Stimulated activated CD8-positive, alpha-beta memory T cell treated with anti-CD3 and anti-CD28 coated beads, Interleukin-7, amount 100 ng/mL, for 4 hours (primary cell): ENCODE data around the gene NUAK2.
A peak's percentile ranks its signal among the peaks of the same experiment; 100 is the strongest.

Experiments
- DNase-seq, 2 donors: peaks; one replicate each; pipeline ENCODE4 v3.0.0-alpha.2; 2020; ENCODE audit warnings: low read depth in 2 of 2

NUAK2 gene

DNA sequence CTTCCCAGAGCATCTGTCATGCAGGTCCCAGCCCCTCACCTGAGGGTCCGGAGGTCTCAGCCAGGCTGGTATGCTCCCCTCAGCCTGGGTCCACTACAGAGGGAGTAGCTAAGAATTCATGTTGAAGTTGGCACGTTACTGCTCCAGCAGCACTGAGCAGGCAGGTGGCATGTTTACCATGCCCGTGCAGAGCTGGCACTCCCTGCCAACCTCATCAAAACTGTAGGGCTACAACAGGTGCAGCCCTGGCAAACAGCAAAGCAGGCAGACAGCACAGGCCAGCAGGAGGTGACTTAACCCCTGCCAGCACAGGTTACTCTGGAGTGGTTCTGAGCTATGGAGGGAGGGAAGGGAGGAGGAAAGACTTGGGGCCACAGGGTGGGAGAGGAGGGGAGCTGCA is 46.4 kb downstream of the NUAK2 start:
- DNase-seq: no peak

DNA sequence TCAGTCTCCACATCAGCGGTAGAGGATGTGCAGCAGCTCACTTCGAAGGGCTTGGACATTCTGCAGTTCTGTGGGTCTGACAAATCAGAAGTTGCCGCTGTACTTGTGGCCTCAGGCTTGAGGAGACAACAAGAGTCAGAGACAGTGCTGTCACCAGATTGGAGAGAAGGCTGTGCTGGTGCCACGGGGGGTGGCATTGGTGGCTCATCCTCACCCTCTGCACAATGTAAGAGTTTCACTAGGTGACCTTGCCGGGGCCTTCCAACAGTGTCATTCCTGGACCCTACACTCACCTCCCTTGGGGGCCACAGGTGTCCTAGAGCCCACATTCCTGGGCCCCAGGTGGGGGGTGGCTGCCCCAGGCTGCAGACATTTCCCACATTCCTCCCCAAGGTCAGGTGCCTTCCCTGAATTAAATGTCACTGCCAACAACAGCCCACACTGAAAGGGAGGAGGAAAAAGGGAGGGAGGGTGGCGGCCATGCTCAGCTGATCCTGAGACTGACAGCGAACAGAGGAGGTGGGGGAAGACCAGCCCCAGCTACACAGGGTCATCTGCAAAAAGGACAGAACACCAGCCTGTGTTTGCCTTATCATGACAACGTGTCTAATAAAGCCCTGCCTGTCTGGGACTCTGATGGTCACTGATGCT is 47.4 kb downstream of the NUAK2 start:
- DNase-seq: no peak

DNA sequence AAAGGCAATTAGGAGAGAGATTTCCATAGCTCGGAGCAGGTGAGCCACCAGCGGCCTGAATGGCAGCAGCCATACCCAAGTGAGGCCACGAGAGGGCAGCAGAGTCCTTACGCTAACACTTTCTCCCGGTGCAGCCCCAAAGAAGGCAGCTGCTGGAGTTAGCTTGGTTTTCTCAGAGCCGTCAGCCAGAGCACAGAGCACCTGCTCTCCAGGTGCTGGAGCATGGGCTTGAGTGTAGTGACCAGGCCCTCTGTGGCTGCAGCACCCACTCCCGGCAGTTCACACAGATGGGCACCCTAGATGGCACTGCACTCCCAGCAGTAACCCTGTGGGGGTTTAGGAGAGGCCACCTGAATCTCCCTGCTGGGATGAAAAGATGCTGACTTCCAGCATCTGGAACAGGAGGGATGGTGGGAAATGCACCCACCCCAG is 48.0 kb downstream of the NUAK2 start:
- peak; percentile 69 to 75 for DNase-seq

DNA sequence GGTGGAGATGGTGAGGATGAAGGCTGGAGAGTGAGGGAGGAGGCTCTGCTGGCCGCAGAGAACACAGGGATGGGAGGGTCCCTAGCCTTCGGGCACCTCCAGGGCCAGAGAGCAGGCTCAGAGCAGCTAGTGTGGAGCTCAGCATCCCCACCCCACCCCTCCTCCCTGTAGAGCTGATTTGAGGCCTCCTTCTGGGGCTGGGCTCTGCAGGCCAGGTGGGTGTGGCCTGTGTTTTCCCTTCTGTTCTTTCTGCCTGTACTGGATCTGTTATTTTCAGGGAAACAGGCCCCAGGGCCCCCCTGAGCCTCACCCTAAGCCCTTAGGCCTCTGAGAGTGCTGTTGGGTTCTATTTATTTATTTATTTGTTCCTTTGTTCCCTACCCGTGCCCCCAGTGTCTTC is 49.0 kb downstream of the NUAK2 start:
- DNase-seq: no peak

DNA sequence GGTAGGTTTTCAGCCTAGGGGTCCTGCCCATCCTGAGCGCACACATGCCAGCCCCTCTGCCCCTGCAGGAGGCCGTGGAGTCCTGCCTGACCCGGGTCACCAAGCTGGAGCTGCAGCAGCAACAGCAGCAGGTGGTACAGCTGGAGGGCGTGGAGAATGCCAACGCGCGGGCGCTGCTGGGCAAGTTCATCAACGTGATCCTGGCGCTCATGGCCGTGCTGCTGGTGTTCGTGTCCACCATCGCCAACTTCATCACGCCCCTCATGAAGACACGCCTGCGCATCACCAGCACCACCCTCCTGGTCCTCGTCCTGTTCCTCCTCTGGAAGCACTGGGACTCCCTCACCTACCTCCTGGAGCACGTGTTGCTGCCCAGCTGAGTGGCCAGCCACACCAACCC is 49.8 kb downstream of the NUAK2 start:
- no peak for DNase-seq

DNA sequence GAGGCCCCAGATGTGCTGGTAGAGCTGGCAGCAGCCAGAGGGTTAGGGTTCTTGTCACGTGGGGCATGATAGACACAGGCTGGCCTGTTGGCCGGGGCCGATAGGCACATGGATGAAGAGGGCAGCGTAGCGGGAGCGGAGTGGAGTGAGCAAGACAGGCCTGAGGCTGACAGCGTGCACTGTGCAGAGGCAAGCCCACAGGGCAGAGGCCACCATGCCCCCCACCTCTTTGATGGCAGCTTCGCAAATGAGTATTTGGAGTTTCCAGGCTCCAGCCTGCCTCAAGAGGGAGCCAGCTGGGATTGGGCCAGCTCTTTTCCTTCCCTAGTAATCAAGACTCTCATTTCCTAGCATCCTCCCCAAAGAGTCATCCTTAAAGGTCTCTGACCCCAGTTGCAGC is 50.3 kb downstream of the NUAK2 start:
- no peak for DNase-seq

DNA sequence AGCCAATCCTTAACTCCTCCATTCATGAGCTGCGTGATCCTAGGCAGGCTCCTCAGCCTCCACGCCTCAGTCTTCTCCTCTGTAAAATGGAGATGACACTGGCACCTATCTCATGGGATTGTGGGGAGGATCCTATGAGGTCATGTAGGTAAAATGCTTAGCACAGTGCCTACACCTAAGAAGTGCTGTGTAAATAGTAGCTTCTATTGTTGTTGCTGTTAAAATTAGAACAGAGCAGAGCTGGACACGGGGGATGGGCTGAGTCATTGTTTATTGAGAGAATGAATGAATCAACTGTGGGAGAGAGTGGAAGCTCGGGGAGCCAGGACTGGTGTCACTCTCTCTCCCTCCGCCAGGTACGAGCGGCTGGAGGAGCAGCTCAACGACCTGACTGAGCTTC is 50.8 kb downstream of the NUAK2 start:
- DNase-seq: no peak

DNA sequence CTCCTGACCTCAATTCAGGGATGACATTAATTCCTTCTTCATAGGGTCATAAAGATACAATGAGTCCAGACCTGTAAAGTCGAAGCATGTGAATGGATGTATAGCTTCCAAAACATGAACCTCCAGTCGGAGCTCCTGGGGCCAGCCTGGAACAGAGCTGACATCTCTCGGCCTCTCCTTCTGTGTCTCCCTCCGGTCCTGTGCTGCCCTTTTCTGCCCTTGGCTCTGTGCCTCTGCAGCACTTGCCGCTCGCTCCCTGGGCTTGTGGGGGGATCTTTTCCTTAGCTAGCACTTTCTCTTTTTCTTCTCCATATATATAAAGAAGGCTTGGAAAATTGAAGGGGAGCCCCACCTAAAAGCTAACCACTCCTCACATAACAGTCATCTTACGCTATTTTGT is 51.3 kb downstream of the NUAK2 start:
- no peak for DNase-seq

DNA sequence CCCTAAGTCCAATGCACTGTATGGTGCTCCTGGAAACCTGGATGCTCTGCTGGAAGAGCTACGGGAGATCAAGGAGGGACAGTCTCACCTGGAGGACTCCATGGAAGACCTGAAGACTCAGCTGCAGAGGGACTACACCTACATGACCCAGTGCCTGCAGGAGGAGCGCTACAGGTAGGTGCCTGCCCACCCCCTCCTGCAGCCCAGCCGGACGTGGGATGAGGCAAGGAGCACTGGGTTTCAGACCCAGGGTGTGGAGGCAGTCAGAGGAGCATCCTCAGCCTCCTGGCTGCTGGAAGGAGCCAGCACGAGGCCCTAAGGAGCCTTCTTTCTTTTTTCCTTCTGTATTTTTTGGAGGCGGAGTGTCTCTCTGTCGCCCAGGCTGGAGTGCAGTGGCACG is 51.8 kb downstream of the NUAK2 start:
- no peak for DNase-seq

DNA sequence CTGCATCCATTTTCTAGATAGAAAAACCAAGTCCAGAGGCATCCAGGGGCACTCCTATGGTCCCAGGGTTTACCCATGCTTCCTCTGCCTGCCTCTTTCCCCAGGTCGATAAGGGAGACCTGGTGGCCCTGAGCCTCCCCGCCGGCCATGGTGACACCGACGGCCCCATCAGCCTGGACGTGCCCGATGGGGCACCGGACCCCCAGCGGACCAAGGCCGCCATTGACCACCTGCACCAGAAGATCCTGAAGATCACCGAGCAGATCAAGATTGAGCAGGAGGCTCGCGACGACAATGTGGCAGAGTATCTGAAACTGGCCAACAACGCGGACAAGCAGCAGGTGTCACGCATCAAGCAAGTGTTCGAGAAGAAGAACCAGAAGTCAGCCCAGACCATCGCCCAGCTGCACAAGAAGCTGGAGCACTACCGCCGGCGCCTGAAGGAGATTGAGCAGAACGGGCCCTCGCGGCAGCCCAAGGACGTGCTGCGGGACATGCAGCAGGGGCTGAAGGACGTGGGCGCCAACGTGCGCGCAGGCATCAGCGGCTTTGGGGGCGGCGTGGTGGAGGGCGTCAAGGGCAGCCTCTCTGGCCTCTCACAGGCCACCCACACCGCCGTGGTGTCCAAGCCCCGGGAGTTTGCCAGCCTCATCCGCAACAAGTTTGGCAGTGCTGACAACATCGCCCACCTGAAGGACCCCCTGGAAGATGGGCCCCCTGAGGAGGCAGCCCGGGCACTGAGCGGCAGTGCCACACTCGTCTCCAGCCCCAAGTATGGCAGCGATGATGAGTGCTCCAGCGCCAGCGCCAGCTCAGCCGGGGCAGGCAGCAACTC is 52.5 kb downstream of the NUAK2 start:
- DNase-seq: no peak

DNA sequence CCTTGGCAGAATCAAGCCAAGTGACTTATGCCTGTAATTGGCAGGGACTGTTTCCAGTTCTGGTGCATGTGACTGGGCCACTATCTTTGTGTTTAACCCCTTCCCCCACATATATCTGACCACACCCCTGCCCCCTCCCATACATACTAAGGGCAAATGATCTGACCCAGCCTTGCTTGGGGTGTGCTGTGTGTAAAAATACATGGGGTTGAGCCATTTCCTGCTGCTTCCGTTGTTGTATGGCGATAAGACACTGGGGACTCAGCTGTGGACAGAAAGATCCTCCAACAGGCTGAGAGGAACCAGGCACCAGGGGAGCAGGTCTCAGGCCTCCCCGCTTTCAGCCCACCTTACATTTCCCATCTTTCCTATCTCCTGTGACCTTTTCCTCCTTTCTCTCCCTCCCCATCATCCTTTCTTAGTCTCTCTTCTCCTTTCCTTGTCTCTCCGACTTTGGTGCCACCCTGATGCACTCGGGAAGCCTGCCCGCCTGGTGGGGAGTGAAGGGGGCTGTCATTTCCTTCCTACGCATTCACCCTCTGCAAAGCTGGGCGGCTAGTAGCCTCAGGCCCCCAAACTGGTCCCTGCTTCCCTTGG is 54.1 kb downstream of the NUAK2 start:
- no peak for DNase-seq

DNA sequence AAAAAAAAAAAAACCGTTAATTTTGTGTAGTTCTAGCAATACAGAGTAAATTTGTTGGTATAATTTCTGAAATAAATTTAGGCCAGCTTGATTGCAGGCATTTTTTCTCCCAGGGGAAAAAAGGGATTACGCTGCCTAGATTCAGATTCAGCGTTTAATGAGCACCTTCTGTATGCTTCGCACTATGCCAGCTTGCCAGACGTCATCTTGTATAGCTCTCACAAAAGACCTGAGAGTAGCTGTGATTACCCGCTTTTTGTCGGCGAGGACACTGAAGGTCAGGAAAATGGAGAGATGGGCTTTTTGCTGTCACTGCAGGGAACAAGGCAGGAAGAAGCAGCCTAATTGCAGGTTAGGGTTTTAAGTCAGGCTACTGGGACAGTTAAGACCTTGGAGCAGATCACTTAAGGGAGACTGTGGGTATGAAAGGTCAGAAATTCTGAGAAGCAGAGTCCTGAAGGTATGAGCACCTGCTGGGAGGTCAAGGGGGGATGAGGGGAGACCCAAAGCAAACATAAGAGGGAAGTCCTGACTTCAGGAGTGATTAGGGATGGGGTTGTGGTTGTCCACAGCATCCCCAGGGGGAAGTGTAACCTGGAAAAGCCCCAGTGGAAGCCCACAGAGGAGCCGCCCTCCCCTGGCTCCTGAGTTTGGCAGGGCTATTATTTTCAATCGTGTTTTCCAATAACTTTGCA is 54.8 kb downstream of the NUAK2 start:
- DNase-seq: no peak

DNA sequence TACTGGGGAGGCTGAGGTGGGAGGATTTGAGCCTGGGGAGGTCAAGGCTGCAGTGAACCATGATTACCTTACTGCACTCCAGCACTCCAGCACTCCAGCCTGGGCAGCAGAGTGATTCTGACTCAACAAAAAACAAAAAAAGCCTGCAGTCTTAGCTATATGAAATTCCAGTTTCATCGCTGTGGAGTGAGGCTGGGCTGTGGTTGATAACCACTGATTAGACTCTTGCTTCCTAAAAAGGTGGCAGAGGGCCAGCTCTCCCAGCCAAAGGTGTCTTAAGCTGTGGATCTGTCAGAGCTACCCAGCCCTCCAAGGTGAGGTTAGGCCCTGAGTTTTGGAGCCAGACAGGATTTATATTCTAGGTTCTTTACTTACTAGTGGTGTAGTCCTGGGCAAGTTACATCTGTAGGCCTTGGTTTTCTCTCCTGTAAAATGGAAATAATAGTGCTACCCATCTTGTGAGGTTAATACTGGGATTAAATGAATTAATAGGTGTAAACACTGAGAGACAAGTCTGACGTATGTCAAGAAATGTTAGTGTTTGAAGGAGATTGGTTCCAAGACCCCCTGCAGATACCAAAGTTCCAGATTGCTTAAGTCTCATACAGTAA is 57.9 kb downstream of the NUAK2 start:
- DNase-seq: no peak

DNA sequence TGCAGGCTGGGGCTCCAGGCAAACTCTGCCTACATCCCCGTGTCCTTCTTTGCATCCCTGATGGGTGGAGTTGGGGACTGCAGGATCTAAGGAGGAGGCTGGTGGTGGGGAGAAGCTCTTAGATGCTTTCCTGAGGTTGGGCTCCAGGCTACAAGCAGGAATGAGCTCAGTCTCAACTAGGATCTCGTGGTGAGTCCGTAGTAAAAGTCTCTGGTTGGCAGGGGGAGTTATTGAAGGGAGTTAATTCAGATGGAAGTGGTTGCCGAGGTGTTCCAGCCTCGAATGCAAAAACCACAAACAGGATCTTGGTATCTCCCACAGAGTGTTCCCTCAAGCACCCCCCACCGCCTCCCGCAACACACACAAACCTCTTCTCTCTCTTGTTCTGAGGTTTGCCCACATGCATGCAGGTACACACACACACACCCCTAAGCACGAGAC is 58.8 kb downstream of the NUAK2 start:
- DNase-seq: no peak

DNA sequence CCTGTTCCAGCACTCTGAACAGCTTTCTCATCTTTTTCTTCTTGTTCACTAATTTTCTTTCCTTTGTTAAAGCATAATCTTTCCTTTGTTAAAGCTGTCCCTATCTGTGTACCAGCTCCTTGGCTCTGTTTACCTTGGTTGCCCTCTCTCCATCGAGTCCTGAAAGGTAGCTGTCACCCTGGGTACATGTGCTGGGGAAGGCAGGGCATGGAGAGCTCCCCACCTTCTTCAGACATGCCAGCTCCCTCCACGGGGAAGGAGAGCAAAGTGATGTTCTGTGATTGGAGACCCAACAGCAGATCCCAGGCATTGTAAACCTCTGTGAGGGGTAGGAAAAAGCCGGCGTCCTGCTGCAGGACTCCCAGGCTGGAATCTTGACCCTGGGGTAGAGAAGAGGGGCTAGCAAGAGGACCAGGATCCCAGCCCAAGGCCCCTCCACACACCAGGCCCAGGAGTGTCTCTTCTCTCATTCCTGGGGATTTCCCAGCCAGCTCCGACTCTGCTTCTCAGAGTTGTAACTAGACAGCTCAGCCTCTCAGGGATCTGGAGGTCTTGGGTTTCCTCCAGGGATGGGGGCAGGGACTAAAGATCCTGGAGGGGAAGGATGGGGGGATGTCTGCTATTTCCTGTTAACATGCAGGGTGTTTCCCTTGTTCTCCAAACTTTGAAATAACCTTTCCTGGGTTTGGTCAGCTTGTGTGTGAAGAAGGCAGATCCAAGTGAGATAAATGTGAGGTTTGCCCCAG is 59.4 kb downstream of the NUAK2 start:
- no peak for DNase-seq

DNA sequence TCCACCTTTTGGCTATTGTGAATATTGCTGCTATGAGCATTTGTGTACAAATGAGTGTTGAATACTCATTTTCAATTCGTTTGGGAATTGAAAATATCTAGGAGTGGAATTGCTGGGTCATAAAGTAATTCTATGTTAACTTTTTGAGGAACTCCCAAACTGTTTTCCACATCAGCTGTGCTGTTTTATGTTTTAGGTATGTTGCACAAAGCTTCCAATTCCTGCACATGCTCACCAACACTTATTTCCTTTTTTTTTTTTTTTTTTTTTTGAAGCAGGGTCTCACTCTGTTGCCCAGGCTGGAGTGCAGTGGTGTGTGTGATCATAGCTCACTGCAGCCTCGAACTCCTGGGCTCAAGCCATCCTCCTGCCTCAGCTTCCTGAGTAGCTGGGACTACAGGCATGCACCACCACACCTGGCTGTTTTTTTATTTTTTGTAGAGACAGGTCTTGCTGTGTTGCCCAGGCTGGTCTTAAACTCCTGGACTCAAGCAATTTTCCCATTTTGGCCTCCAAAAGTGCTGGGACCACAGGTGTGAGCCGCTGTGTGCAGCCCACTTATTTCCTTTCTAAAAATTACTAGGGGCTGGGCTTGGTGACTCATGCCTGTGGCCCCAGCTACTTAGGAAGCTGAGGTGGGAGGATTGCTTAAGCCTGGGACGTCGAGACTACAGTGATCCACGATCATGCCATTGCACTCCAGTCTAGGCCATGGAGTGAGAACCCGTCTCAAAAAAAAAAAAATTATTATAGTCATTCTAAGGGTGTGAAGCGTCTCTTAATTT is 60.4 kb downstream of the NUAK2 start:
- no peak for DNase-seq

DNA sequence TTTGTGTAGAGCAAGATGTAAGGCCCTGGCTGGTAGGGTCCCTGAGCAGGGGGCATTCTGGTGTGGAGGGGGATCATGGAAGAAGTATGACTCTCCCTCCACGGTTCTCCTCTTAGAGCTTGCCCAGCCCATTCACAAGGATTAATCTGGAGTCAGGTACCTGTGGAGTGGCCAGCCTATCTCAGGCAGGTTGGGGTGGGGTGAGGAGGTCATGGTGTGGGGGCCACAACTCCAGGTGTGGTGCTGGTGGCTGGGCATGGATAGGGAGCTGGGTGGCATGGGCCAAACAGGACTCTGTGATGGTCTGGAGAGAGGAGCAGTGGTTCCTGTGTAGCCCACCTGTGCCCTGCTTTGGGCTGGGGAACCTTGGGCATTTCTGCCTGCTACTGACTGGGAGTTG is 61.5 kb downstream of the NUAK2 start:
- no peak for DNase-seq

DNA sequence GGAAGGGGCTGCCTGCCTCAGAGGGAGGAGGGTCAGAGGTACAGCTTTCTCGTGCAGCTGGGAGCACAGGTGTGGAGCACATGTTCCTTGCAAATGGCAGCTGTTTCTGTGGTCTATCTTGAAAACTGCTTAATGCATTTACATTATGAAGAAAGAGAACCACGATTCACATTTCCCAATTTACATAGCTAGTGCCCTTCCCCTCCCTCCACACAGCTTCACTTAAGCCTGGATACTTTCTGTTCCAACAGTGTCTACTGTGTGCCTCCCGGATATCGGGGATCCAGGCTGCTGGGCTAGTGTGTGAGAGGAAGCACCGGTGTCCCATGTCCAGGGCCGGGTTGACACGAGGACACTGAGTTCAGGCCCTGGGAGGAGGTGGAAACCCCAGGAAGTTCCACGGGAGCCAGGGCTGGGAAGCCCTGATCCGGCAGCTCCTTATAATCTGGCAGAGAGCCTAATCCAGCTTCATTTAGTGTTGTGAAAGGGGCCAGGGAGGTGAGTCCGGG is 62.2 kb downstream of the NUAK2 start:
- no peak for DNase-seq

DNA sequence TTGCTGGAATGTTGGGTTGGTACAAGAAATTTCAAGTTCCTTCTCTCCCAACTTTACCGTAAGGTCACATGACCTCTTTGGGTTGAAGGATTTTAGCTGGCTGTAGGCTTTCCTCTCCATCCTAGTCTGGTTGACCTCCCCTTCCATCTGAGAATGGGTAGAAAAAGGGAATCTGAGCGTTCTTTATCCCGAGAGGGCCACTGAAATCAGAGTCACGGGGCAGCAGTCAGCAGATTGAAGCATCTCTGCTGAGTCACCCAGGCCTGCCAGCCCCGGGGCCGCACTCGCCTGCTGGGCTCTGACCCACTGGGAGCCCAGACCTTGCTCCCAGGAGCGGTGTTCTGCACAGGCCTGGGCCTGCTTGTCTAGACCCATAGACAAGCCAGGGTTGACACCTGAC is 62.8 kb downstream of the NUAK2 start:
- no peak for DNase-seq

DNA sequence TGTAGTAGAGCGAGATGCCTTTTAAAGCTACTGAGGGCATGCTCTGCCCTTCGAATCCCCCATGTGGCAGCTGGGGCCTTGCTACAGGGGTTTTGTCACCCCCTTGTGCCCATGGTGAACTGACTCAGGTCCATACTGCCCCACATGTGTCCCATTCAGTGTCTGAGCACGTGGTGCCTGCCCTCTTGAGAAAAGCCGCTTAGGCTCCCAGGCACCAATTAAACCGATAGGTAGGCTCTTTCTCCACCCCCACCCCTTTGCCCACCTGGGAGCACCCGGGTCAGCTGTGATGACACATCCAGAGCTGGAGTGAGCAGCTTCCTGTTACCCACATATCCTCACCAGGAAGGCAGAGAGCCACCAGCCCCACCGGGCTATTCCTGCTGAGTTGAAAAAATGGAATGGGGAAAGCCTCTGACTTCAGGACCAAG is 63.3 kb downstream of the NUAK2 start:
- DNase-seq: no peak
